ENCODE measurements around the gene YTHDC1. TPM values are rescaled to one million over a fixed set of nuclear protein-coding genes. Genes with fewer than 3 reads are reported as not detected.
"Not testable (repeated sequence)": the region's sequence is repeated elsewhere in the genome, so short reads cannot be mapped to it uniquely, and the experiment has no call there.

Gene YTHDC1
- total and polyA plus RNA-seq, 9 donors, result 72.1 to 116 (median 86.6) TPM

DNA sequence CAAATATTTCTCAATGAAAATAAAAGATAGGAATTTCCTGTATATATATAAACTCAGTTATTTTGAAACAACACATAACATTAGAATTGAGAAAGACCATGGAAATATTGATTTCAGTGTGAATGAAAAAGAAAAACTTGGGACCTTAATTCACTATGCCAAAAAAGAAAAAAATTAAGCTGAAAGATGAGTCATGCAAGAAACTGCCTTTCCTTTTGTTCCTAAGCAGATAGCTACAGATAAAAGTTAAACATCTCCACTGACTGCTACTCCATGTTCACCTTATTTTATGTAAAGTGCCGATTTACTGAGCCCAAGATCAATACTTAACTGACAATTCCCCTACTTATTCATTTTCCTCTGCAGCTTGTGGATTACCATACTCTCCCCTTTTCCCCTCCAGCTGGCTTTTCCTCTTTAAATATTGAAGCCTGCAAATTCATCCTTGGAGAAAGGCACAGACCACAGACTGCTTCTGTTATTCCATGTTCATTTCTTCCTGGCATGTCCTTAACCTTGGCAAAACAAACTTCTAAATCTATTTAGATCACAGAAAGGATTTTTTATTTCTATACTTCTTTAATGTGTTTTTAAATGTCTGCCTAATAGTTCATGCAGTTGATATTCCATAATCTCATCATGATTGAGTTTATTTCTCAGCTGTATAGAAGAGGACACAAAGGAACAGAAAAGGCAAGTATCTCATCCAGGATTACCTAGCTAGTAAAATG is 40.5 kb upstream of the YTHDC1 start:
- TF ChIP-seq, protein P1, sequence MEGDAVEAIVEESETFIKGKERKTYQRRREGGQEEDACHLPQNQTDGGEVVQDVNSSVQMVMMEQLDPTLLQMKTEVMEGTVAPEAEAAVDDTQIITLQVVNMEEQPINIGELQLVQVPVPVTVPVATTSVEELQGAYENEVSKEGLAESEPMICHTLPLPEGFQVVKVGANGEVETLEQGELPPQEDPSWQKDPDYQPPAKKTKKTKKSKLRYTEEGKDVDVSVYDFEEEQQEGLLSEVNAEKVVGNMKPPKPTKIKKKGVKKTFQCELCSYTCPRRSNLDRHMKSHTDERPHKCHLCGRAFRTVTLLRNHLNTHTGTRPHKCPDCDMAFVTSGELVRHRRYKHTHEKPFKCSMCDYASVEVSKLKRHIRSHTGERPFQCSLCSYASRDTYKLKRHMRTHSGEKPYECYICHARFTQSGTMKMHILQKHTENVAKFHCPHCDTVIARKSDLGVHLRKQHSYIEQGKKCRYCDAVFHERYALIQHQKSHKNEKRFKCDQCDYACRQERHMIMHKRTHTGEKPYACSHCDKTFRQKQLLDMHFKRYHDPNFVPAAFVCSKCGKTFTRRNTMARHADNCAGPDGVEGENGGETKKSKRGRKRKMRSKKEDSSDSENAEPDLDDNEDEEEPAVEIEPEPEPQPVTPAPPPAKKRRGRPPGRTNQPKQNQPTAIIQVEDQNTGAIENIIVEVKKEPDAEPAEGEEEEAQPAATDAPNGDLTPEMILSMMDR (IDR thresholded peaks at IDR 0.05), result no peak
- TF ChIP-seq POLR2A (IDR thresholded peaks at IDR 0.05) (no peak), EP300 (IDR thresholded peaks at IDR 0.05) (no peak)
- Histone ChIP-seq H3K27ac (no peak overlapping the region), H3K4me1 (ENCODE audit: insufficient read depth) (no peaks in the 10 kb centered on the region), H3K9me3 (no peaks in the 10 kb centered on the region), H3K4me3 (no peak overlapping the region), H3K36me3 (no peaks in the 10 kb centered on the region), H3K27me3 (no peaks in the 10 kb centered on the region)
- 9 to 45% (median 20%) methylated on average over 1 of the region's 1 CpG for WGBS, 3 donors
- DNase-seq, result no peak
- intact Hi-C loops (cut with DNase I), result no loop called here

DNA sequence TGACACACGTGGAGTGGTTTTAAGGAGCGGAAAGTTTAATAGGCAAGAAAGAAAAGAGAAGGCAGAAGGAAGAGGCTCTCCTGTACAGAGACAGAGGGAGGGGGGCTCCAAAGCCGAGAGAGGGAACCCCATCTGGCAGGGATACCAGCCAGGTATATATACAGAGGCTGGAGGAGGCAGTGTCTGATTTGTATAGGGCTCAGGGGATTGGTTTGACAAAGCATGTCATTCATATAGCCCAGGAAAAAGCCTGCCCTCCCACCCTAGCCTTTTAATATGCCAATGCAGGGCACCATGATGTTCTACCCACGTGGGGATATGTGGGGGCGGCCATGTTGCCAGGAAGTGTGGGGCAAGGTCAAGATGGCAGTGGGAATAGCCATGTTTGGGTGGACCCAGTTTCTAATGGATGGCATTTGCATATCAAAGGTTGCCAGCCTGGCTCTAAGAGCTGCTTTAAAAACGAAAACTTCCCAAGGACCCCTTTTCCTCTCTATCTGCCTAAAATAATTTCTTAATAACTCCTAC is 39.6 kb upstream of the YTHDC1 start:
- DNase-seq; H3K36me3 ChIP-seq; intact Hi-C loops (cut with DNase I); H3K27me3 ChIP-seq; H3K27ac ChIP-seq; H3K4me1 ChIP-seq (ENCODE audit: insufficient read depth); H3K9me3 ChIP-seq; H3K4me3 ChIP-seq: not testable (repeated sequence)
- 61 to 63% (median 62%) methylated on average over 6 of the region's 6 CpGs for WGBS, 3 donors

DNA sequence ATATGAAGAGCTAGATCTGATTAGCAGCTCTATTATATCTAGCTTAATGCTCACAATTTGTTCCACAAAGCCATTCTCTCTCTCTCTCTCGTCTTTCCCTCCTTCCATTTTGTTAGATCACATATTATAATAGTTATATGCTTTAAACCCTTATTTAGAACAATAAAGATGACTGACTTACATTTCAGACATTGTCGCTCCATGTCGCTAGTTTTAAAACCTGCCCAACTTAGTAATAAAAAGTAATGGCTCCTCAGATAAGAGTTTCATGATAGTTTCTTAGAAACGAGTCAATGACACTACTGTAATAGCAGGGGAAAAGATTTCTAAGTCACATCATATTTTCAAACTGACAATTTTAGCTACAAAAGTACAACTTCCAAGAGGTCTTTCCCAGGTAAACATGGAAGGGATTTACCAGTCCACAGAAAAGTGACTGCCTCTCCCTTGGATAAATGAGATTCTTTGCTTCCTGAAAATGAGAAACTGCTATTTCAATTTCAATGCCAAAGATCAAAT is 38.5 kb upstream of the YTHDC1 start:
- Histone ChIP-seq H3K27ac (no peak overlapping the region), H3K9me3 (no peaks in the 10 kb centered on the region), H3K36me3 (no peaks in the 10 kb centered on the region), H3K27me3 (no peaks in the 10 kb centered on the region), H3K4me3 (no peak overlapping the region), H3K4me1 (ENCODE audit: insufficient read depth) (no peaks in the 10 kb centered on the region)
- WGBS, 3 donors, result 55 to 73% (median 60%) methylated on average over 4 of the region's 4 CpGs
- no peak for DNase-seq
- TF ChIP-seq EP300 (IDR thresholded peaks at IDR 0.05), result no peak
- TF ChIP-seq, protein P1 (IDR thresholded peaks at IDR 0.05), result no peak
- no peak for TF ChIP-seq POLR2A (IDR thresholded peaks at IDR 0.05)
- intact Hi-C loops (cut with DNase I), result no loop called here

DNA sequence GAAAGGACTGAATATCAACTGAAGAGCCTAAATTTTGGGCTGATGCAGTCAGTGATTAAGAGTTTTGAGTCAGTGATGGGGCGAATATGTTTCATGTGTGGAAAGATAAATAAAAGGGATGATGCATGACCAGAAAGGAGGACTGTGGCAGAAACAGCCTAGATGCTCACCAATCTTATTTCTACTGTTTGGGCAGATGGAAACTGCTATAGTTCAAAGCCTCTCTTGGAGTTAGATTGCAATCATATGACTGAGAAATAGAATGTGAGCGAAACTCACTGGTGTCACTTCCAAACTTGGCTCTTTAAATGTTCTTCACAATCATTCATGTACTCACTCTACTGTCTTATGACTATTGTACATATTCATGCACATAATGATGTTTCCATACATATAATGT is 35.4 kb upstream of the YTHDC1 start:
- Histone ChIP-seq H3K4me1 (ENCODE audit: insufficient read depth) (no peaks in the 10 kb centered on the region), H3K9me3 (no peaks in the 10 kb centered on the region), H3K27ac (no peak overlapping the region), H3K27me3 (no peaks in the 10 kb centered on the region), H3K4me3 (no peak overlapping the region), H3K36me3 (no peaks in the 10 kb centered on the region)
- DNase-seq, result no peak
- TF ChIP-seq, protein P1 (IDR thresholded peaks at IDR 0.05), result no peak
- no peak for TF ChIP-seq POLR2A (IDR thresholded peaks at IDR 0.05)
- intact Hi-C loops (cut with DNase I), result no loop called here
- 90 to 95% (median 90%) methylated on average over 2 of the region's 2 CpGs for WGBS, 3 donors

DNA sequence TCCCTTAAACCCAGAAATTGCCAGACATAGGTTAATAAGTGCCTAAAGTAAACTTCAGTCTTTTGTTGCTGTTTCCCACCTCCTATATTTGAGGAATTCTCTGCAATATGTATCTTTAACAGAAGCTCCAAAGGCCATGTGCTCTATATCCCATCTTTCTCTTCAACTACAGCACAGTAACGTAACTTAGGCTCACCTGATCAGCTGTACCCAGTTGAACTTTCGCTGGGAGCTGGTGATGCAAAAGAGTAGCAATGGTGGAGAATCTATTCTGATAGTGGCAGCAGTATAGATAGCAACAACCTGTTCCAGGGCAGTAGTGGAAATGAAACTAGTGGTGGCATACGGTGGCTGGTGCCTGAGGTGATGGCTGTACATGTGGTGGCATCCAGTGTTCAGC is 33.2 kb upstream of the YTHDC1 start:
- no peak for DNase-seq
- Histone ChIP-seq H3K36me3 (no peaks in the 10 kb centered on the region), H3K4me3 (no peak overlapping the region), H3K9me3 (no peaks in the 10 kb centered on the region), H3K27me3 (no peaks in the 10 kb centered on the region), H3K4me1 (ENCODE audit: insufficient read depth) (no peaks in the 10 kb centered on the region), H3K27ac (no peak overlapping the region)
- intact Hi-C loops (cut with DNase I), result no loop called here
- TF ChIP-seq EP300 (IDR thresholded peaks at IDR 0.05), result no peak
- TF ChIP-seq, protein P1 (IDR thresholded peaks at IDR 0.05), result no peak
- no peak for TF ChIP-seq POLR2A (IDR thresholded peaks at IDR 0.05)
- WGBS, 3 donors, result 52 to 59% (median 54%) methylated on average over 3 of the region's 3 CpGs

All from ovary (tissue), 9 donors.